HEK293 (cell line): ENCODE measurements around the gene CITED1.
A peak's percentile ranks its signal among the peaks of the same experiment; 100 is the strongest.

Experiments
- EGR2 ChIP-seq: fragments of 450-650 bp; formaldehyde crosslinking; IDR thresholded peaks from 2 replicates; pipeline ENCODE4 v1.5.1; 2016; ENCODE audit warnings: low read depth, missing biosample characterization, missing genetic modification characterization
- GLI2 ChIP-seq: fragments of 450-650 bp; formaldehyde crosslinking; IDR thresholded peaks from 2 replicates; pipeline ENCODE4; 2017; ENCODE audit warnings: missing biosample characterization, missing genetic modification characterization, low read depth, borderline replicate concordance
- GLI4 ChIP-seq: fragments of 450-650 bp; formaldehyde crosslinking; IDR thresholded peaks from 2 replicates; pipeline ENCODE4 v1.5.1; 2016; ENCODE audit warnings: missing biosample characterization, missing genetic modification characterization
- HOXC10 ChIP-seq: sonication (generic); formaldehyde crosslinking; IDR thresholded peaks from 2 replicates; pipeline ENCODE4 v1.8.1; 2023; ENCODE audit warnings: mild to moderate bottlenecking, missing genetic modification reagents
- KLF10 ChIP-seq: fragments of 450-650 bp; IDR thresholded peaks from 2 replicates; pipeline ENCODE4 v1.5.1; 2018; ENCODE audit warnings: missing biosample characterization, mild to moderate bottlenecking, missing genetic modification characterization
- SALL2 ChIP-seq: fragments of 450-650 bp; formaldehyde crosslinking; IDR thresholded peaks from 2 replicates; pipeline ENCODE4 v1.5.0; 2017; ENCODE audit warnings: missing biosample characterization, mild to moderate bottlenecking, missing genetic modification characterization, borderline replicate concordance
- SCRT1 ChIP-seq: fragments of 450-650 bp; formaldehyde crosslinking; IDR thresholded peaks from 2 replicates; pipeline ENCODE4 v1.5.1; 2016; ENCODE audit warnings: missing biosample characterization, missing genetic modification characterization, borderline replicate concordance
- YY1 ChIP-seq: fragments of 450-650 bp; formaldehyde crosslinking; IDR thresholded peaks from 2 replicates; pipeline ENCODE4 v1.5.1; 2018; ENCODE audit warnings: missing biosample characterization, missing genetic modification characterization
- ZBTB8A ChIP-seq: fragments of 450-650 bp; formaldehyde crosslinking; IDR thresholded peaks from 2 replicates; pipeline ENCODE4 v1.5.1; 2016; ENCODE audit warnings: missing biosample characterization, missing genetic modification characterization
- ZEB2 ChIP-seq: fragments of 450-650 bp; formaldehyde crosslinking; IDR thresholded peaks from 2 replicates; pipeline ENCODE4 v1.5.1; 2016; ENCODE audit warnings: missing biosample characterization, missing genetic modification characterization
- ZFHX2 ChIP-seq: fragments of 450-650 bp; formaldehyde crosslinking; conservative IDR thresholded peaks from 2 replicates; pipeline ENCODE4 v1.5.1; 2016; ENCODE audit warnings: missing biosample characterization, missing genetic modification characterization
- ZFP37 ChIP-seq: fragments of 450-650 bp; formaldehyde crosslinking; IDR thresholded peaks from 2 replicates; pipeline ENCODE4 v1.5.1; 2016; ENCODE audit warnings: missing biosample characterization, missing genetic modification characterization
- ZFP69B ChIP-seq: fragments of 450-650 bp; formaldehyde crosslinking; IDR thresholded peaks from 2 replicates; pipeline ENCODE4 v1.5.1; 2016; ENCODE audit warnings: missing biosample characterization, missing genetic modification characterization
- ZNF184 ChIP-seq: fragments of 450-650 bp; IDR thresholded peaks from 2 replicates; pipeline ENCODE4 v1.5.1; 2018; ENCODE audit warnings: missing biosample characterization, mild to moderate bottlenecking, missing genetic modification characterization
- ZNF23 ChIP-seq: fragments of 450-650 bp; formaldehyde crosslinking; IDR thresholded peaks from 2 replicates; pipeline ENCODE4 v1.5.1; 2016; ENCODE audit warnings: missing biosample characterization, missing genetic modification characterization, borderline replicate concordance
- ZNF354C ChIP-seq: fragments of 450-650 bp; formaldehyde crosslinking; IDR thresholded peaks from 2 replicates; pipeline ENCODE4 v1.5.1; 2016; ENCODE audit warnings: missing biosample characterization, missing genetic modification characterization, low read depth, borderline replicate concordance
- ZNF747 ChIP-seq: fragments of 450-650 bp; formaldehyde crosslinking; IDR thresholded peaks from 2 replicates; pipeline ENCODE4 v1.5.1; 2016; ENCODE audit warnings: missing biosample characterization, missing genetic modification characterization
- TF ChIP-seq, protein P1 (sequence below): fragments of 450-650 bp; formaldehyde crosslinking; IDR thresholded peaks from 2 replicates; pipeline ENCODE4 v1.5.1; 2016; ENCODE audit warnings: missing biosample characterization, missing genetic modification characterization, borderline replicate concordance
- TF ChIP-seq, protein P2 (sequence below): fragments of 450-650 bp; formaldehyde crosslinking; IDR thresholded peaks from 2 replicates; pipeline ENCODE4 v1.5.1; 2017; ENCODE audit warnings: missing biosample characterization, missing genetic modification characterization
- TF ChIP-seq, protein P3 (sequence below): fragments of 450-650 bp; formaldehyde crosslinking; IDR thresholded peaks from 2 replicates; pipeline ENCODE4 v1.5.1; 2017; ENCODE audit warnings: missing biosample characterization, missing genetic modification characterization
- TF ChIP-seq, protein P4 (sequence below): fragments of 450-650 bp; formaldehyde crosslinking; IDR thresholded peaks from 2 replicates; pipeline ENCODE4 v1.5.1; 2016; ENCODE audit warnings: missing biosample characterization, missing genetic modification characterization
- TF ChIP-seq, protein P5 (sequence below): fragments of 450-650 bp; formaldehyde crosslinking; IDR thresholded peaks from 2 replicates; pipeline ENCODE4 v1.5.1; 2016; ENCODE audit warnings: missing biosample characterization, missing genetic modification characterization
- TF ChIP-seq, protein P6 (sequence below): fragments of 450-650 bp; formaldehyde crosslinking; IDR thresholded peaks from 2 replicates; pipeline ENCODE4 v1.5.1; 2016; ENCODE audit warnings: missing biosample characterization, missing genetic modification characterization

CITED1 gene

DNA sequence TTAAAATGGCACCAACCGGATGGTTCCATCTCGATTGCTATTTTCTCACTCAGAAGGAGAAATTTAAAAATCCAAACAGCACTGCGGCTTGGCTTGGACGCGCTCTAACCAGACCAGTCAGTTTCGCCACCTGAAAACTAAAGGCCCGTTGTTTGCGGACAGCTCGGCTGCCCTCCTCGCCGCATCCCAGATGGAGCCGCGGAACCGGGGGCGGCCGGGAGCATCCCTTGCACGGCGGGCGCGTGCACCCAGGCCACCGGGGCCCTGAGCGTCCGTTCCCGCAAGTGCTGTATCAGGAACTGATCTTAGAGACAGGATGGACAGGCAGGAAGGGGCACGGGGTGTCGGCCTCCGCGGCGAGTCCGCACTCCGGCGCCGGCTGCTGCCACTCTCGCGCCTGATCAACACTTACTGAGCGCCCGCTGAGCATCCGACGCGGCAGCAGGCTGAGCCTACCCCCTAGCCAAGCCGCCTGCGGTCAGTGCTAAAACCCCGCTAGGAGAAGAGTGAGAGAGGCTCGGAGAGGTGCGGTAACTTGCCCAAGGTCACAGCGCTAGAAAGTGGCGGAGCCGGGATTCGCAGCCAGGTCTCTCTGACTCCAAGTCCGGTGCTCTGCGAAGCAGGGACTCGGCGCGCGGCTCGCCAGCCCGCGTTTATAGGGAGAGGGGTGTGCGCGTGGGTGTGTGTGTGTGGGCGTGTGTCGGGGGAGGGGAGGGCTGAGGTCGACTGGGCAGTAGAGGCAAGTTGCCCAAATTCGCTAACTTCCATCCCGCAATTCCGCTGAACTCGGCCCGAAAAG is at the start of gene CITED1 (continued):
- TF ChIP-seq KLF10 (tag by site-specific recombination) = peak; percentile 97
- TF ChIP-seq, protein P1, sequence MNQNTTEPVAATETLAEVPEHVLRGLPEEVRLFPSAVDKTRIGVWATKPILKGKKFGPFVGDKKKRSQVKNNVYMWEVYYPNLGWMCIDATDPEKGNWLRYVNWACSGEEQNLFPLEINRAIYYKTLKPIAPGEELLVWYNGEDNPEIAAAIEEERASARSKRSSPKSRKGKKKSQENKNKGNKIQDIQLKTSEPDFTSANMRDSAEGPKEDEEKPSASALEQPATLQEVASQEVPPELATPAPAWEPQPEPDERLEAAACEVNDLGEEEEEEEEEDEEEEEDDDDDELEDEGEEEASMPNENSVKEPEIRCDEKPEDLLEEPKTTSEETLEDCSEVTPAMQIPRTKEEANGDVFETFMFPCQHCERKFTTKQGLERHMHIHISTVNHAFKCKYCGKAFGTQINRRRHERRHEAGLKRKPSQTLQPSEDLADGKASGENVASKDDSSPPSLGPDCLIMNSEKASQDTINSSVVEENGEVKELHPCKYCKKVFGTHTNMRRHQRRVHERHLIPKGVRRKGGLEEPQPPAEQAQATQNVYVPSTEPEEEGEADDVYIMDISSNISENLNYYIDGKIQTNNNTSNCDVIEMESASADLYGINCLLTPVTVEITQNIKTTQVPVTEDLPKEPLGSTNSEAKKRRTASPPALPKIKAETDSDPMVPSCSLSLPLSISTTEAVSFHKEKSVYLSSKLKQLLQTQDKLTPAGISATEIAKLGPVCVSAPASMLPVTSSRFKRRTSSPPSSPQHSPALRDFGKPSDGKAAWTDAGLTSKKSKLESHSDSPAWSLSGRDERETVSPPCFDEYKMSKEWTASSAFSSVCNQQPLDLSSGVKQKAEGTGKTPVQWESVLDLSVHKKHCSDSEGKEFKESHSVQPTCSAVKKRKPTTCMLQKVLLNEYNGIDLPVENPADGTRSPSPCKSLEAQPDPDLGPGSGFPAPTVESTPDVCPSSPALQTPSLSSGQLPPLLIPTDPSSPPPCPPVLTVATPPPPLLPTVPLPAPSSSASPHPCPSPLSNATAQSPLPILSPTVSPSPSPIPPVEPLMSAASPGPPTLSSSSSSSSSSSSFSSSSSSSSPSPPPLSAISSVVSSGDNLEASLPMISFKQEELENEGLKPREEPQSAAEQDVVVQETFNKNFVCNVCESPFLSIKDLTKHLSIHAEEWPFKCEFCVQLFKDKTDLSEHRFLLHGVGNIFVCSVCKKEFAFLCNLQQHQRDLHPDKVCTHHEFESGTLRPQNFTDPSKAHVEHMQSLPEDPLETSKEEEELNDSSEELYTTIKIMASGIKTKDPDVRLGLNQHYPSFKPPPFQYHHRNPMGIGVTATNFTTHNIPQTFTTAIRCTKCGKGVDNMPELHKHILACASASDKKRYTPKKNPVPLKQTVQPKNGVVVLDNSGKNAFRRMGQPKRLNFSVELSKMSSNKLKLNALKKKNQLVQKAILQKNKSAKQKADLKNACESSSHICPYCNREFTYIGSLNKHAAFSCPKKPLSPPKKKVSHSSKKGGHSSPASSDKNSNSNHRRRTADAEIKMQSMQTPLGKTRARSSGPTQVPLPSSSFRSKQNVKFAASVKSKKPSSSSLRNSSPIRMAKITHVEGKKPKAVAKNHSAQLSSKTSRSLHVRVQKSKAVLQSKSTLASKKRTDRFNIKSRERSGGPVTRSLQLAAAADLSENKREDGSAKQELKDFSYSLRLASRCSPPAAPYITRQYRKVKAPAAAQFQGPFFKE (tag by site-specific recombination) = no peak
- no peak for TF ChIP-seq GLI2 (tag by site-specific recombination)
- peak; percentile 96 for TF ChIP-seq EGR2
- TF ChIP-seq ZNF354C (tag by site-specific recombination) = no peak
- TF ChIP-seq ZNF184 (tag by site-specific recombination) = no peak
- TF ChIP-seq, protein P2, sequence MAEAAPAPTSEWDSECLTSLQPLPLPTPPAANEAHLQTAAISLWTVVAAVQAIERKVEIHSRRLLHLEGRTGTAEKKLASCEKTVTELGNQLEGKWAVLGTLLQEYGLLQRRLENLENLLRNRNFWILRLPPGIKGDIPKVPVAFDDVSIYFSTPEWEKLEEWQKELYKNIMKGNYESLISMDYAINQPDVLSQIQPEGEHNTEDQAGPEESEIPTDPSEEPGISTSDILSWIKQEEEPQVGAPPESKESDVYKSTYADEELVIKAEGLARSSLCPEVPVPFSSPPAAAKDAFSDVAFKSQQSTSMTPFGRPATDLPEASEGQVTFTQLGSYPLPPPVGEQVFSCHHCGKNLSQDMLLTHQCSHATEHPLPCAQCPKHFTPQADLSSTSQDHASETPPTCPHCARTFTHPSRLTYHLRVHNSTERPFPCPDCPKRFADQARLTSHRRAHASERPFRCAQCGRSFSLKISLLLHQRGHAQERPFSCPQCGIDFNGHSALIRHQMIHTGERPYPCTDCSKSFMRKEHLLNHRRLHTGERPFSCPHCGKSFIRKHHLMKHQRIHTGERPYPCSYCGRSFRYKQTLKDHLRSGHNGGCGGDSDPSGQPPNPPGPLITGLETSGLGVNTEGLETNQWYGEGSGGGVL (tag by site-specific recombination) = peak; percentile 31; the same call in 1 of the 2 replicates
- TF ChIP-seq, protein P3, sequence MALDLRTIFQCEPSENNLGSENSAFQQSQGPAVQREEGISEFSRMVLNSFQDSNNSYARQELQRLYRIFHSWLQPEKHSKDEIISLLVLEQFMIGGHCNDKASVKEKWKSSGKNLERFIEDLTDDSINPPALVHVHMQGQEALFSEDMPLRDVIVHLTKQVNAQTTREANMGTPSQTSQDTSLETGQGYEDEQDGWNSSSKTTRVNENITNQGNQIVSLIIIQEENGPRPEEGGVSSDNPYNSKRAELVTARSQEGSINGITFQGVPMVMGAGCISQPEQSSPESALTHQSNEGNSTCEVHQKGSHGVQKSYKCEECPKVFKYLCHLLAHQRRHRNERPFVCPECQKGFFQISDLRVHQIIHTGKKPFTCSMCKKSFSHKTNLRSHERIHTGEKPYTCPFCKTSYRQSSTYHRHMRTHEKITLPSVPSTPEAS = peak; percentile 52; the same call in 1 of the 2 replicates
- no peak; the same call in 1 of the 2 replicates for TF ChIP-seq ZFP37
- TF ChIP-seq HOXC10 (CRISPR knock-in tag) = no peak
- TF ChIP-seq ZNF747 (tag by site-specific recombination) = no peak
- peak; percentile 65 for TF ChIP-seq ZEB2 (tag by site-specific recombination)
- no peak for TF ChIP-seq SCRT1 (tag by site-specific recombination)
- TF ChIP-seq ZNF23 (tag by site-specific recombination) = no peak
- TF ChIP-seq, protein P4, sequence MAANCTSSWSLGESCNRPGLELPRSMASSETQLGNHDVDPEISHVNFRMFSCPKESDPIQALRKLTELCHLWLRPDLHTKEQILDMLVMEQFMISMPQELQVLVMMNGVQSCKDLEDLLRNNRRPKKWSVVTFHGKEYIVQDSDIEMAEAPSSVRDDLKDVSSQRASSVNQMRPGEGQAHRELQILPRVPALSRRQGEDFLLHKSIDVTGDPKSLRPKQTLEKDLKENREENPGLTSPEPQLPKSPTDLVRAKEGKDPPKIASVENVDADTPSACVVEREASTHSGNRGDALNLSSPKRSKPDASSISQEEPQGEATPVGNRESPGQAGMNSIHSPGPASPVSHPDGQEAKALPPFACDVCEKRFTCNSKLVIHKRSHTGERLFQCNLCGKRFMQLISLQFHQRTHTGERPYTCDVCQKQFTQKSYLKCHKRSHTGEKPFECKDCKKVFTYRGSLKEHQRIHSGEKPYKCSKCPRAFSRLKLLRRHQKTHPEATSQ (tag by site-specific recombination) = no peak
- peak; percentile 83 for TF ChIP-seq ZBTB8A (tag by site-specific recombination)
- TF ChIP-seq GLI4 (tag by site-specific recombination) = no peak
- TF ChIP-seq SALL2 = no peak
- TF ChIP-seq, protein P5, sequence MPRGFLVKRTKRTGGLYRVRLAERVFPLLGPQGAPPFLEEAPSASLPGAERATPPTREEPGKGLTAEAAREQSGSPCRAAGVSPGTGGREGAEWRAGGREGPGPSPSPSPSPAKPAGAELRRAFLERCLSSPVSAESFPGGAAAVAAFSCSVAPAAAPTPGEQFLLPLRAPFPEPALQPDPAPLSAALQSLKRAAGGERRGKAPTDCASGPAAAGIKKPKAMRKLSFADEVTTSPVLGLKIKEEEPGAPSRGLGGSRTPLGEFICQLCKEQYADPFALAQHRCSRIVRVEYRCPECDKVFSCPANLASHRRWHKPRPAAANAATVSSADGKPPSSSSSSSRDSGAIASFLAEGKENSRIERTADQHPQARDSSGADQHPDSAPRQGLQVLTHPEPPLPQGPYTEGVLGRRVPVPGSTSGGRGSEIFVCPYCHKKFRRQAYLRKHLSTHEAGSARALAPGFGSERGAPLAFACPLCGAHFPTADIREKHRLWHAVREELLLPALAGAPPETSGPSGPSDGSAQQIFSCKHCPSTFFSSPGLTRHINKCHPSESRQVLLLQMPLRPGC = no peak
- 0 out of 2 replicates have a peak, but pooled peaks have one; percentile 26 for TF ChIP-seq ZFP69B
- TF ChIP-seq ZFHX2 = peak; percentile 96
- TF ChIP-seq YY1 (tag by site-specific recombination) = no peak
- TF ChIP-seq, protein P6, sequence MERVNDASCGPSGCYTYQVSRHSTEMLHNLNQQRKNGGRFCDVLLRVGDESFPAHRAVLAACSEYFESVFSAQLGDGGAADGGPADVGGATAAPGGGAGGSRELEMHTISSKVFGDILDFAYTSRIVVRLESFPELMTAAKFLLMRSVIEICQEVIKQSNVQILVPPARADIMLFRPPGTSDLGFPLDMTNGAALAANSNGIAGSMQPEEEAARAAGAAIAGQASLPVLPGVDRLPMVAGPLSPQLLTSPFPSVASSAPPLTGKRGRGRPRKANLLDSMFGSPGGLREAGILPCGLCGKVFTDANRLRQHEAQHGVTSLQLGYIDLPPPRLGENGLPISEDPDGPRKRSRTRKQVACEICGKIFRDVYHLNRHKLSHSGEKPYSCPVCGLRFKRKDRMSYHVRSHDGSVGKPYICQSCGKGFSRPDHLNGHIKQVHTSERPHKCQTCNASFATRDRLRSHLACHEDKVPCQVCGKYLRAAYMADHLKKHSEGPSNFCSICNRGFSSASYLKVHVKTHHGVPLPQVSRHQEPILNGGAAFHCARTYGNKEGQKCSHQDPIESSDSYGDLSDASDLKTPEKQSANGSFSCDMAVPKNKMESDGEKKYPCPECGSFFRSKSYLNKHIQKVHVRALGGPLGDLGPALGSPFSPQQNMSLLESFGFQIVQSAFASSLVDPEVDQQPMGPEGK (tag by site-specific recombination) = peak; percentile 73
